ENCODE measurements around the gene CDC73. TPM values are rescaled to one million over a fixed set of nuclear protein-coding genes. Genes with fewer than 3 reads are reported as not detected.

Gene CDC73
- total RNA-seq, 4 donors from 2014 or later = 44.6 to 70.0 (median 50.5) TPM

GRCh38 chr1:193251950-193252349 lies 130.1 kb downstream of the CDC73 start:
- no peak for DNase-seq
- intact Hi-C loops (cut with DNase I) = no loop called here

GRCh38 chr1:193256019-193256418 lies 134.2 kb downstream of the CDC73 start:
- Histone ChIP-seq H3K9me3 (no peaks in the 10 kb centered on the region), H3K4me1 (no peaks in the 10 kb centered on the region), H3K4me3 (replicated peaks in 1 of 3) (no peak overlapping the region), H3K27me3 (no peaks in the 10 kb centered on the region), H3K36me3 (no peaks in the 10 kb centered on the region), H3K27ac (no peak overlapping the region)
- no peak for DNase-seq
- TF ChIP-seq POLR2A (IDR thresholded peaks at IDR 0.05) (no peak), CTCF (IDR thresholded peaks at IDR 0.05) (no peak)
- intact Hi-C loops (cut with DNase I) = no loop called here

More at GRCh38 chr1:193251950-193252349, 130.1 kb downstream of the CDC73 start:
- Histone ChIP-seq H3K9me3 (no peaks in the 10 kb centered on the region), H3K36me3 (peaks cover 0 to 7% of the 10 kb centered on the region in 2 donors), H3K4me3 (replicated peaks in 1 of 3) (no peak overlapping the region), H3K27ac (no peak overlapping the region), H3K27me3 (no peaks in the 10 kb centered on the region), H3K4me1 (no peaks in the 10 kb centered on the region)
- 91 to 94% methylated on average over 2 of the region's 2 CpGs for WGBS, 2 donors
- TF ChIP-seq CTCF (IDR thresholded peaks at IDR 0.05) (no peak), POLR2A (IDR thresholded peaks at IDR 0.05) (no peak)

- TF ChIP-seq POLR2A (IDR thresholded peaks at IDR 0.05) (no peak), CTCF (IDR thresholded peaks at IDR 0.05) (no peak)
- DNase-seq = no peak
- WGBS, 2 donors = 89 to 96% methylated on average over 2 of the region's 2 CpGs
- Histone ChIP-seq H3K4me1 (no peaks in the 10 kb centered on the region), H3K27me3 (no peaks in the 10 kb centered on the region), H3K4me3 (replicated peaks in 1 of 3) (no peak overlapping the region), H3K9me3 (no peaks in the 10 kb centered on the region), H3K36me3 (no peaks in the 10 kb centered on the region), H3K27ac (no peak overlapping the region)
- intact Hi-C loops (cut with DNase I) = no loop called here
Measured at GRCh38 chr1:193259636-193260035, 137.8 kb downstream of the CDC73 start.

GRCh38 chr1:193260056-193260745 lies 138.4 kb downstream of the CDC73 start:
- Histone ChIP-seq H3K27me3 (no peaks in the 10 kb centered on the region), H3K4me1 (no peaks in the 10 kb centered on the region), H3K36me3 (no peaks in the 10 kb centered on the region), H3K4me3 (replicated peaks in 1 of 3) (no peak overlapping the region), H3K9me3 (no peaks in the 10 kb centered on the region), H3K27ac (no peak overlapping the region)
- TF ChIP-seq CTCF (IDR thresholded peaks at IDR 0.05) = no peak
- TF ChIP-seq POLR2A (IDR thresholded peaks at IDR 0.05) = no peak
- no peak for DNase-seq
- WGBS, 2 donors = 87 to 90% methylated on average over 4 of the region's 4 CpGs
- intact Hi-C loops (cut with DNase I) = no loop called here

- Histone ChIP-seq H3K4me3 (replicated peaks in 1 of 3) (no peak overlapping the region), H3K27me3 (no peaks in the 10 kb centered on the region), H3K9me3 (no peaks in the 10 kb centered on the region), H3K36me3 (no peaks in the 10 kb centered on the region), H3K4me1 (no peaks in the 10 kb centered on the region), H3K27ac (no peak overlapping the region)
- no peak for TF ChIP-seq CTCF (IDR thresholded peaks at IDR 0.05)
- TF ChIP-seq POLR2A (IDR thresholded peaks at IDR 0.05) = no peak
- intact Hi-C loops (cut with DNase I) = no loop called here
- DNase-seq = no peak
Measured at GRCh38 chr1:193260896-193261295, 139.1 kb downstream of the CDC73 start.
